Tibial artery (tissue), 4 donors: ENCODE measurements around the gene GLDN.

Experiments
- DNase-seq, 2 donors: peaks; one replicate each; pipeline ENCODE4 v3.0.0-alpha.2; 2019
- H3K27ac ChIP-seq, 2 donors: fragments of 200-600 bp; sonication (generic) in 1 of 2; 1 replicate in 1 of 2; 2 replicates in 1 of 2; pipeline ENCODE4 v1.5.1; 2018 to 2019; ENCODE audit warnings: mild to moderate bottlenecking in 1 of 2
- H3K27me3 ChIP-seq, 2 donors: fragments of 200-600 bp; sonication (generic) in 1 of 2; one replicate each; pipeline versions ENCODE4 v1.5.1 to v1.6.0; 2016 to 2019
- H3K36me3 ChIP-seq, 3 donors: fragments of 200-600 bp; sonication (generic) in 2 of 3; one replicate each; pipeline ENCODE4 v1.5.1; 2016 to 2019; ENCODE audit warnings: mild to moderate bottlenecking in 2 of 3
- H3K4me1 ChIP-seq, 4 donors: fragments of 200-600 bp; sonication (generic) in 2 of 4; 1 replicate in 3 of 4; 2 replicates in 1 of 4; pipeline ENCODE4 v1.5.1; 2016 to 2019
- H3K4me3 ChIP-seq, 2 donors: fragments of 200-600 bp; sonication (generic) in 1 of 2; 1 replicate in 1 of 2; 2 replicates in 1 of 2; pipeline ENCODE4 v1.5.1; 2018 to 2019; ENCODE audit warnings: mild to moderate bottlenecking in 2 of 2
- H3K9me3 ChIP-seq, 3 donors: fragments of 200-600 bp; sonication (generic) in 1 of 3; one replicate each; pipeline ENCODE4 v1.5.1; 2016 to 2019
- intact Hi-C: fragments of 100-400 bp; cut with DNase I; formaldehyde crosslinking; loops from one replicate; pipeline ENCODE4 v1.15.0; 2023; ENCODE audit warnings: low total_unique reads
- TF ChIP-seq, protein P1 (sequence below), 2 experiments: fragments of 200-600 bp in 1 of 2; fragments of 450-650 bp in 1 of 2; IDR thresholded peaks; one replicate each; pipeline ENCODE4 v1.5.1; 2017 to 2019; ENCODE audit warnings: antibody characterized with exemption in 2 of 2, mild to moderate bottlenecking in 1 of 2, moderate library complexity in 1 of 2

GLDN gene

GRCh38 chr15:51307325-51307724 lies 34.1 kb upstream of the GLDN start:
- no peaks in the 10 kb centered on the region for H3K36me3 ChIP-seq
- H3K27ac ChIP-seq: no peak overlapping the region
- peaks cover 0 to 30% (median under 1%) of the 10 kb centered on the region in 4 donors for H3K4me1 ChIP-seq
- DNase-seq: no peak
- TF ChIP-seq, protein P1, sequence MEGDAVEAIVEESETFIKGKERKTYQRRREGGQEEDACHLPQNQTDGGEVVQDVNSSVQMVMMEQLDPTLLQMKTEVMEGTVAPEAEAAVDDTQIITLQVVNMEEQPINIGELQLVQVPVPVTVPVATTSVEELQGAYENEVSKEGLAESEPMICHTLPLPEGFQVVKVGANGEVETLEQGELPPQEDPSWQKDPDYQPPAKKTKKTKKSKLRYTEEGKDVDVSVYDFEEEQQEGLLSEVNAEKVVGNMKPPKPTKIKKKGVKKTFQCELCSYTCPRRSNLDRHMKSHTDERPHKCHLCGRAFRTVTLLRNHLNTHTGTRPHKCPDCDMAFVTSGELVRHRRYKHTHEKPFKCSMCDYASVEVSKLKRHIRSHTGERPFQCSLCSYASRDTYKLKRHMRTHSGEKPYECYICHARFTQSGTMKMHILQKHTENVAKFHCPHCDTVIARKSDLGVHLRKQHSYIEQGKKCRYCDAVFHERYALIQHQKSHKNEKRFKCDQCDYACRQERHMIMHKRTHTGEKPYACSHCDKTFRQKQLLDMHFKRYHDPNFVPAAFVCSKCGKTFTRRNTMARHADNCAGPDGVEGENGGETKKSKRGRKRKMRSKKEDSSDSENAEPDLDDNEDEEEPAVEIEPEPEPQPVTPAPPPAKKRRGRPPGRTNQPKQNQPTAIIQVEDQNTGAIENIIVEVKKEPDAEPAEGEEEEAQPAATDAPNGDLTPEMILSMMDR (IDR thresholded peaks at IDR 0.05): no peak
- no peaks in the 10 kb centered on the region for H3K9me3 ChIP-seq
- intact Hi-C loops: no loop called here
- H3K27me3 ChIP-seq: no peaks in the 10 kb centered on the region
- no peak overlapping the region for H3K4me3 ChIP-seq

GRCh38 chr15:51307811-51308210 lies 33.6 kb upstream of the GLDN start:
- Histone ChIP-seq H3K27me3 (no peaks in the 10 kb centered on the region), H3K27ac (no peak overlapping the region), H3K36me3 (no peaks in the 10 kb centered on the region), H3K9me3 (no peaks in the 10 kb centered on the region), H3K4me3 (no peak overlapping the region), H3K4me1 (peaks cover 0 to 30% (median 2%) of the 10 kb centered on the region in 4 donors)
- TF ChIP-seq, protein P1 (IDR thresholded peaks at IDR 0.05): no peak
- intact Hi-C loops: no loop called here
- peak in 1 of 2 donors; percentile 42 for DNase-seq

- no peaks in the 10 kb centered on the region for H3K36me3 ChIP-seq
- H3K4me3 ChIP-seq: no peak overlapping the region
- peak overlapping the region; percentile 5 to 31 for H3K27ac ChIP-seq
- H3K4me1 ChIP-seq: peaks cover 0 to 30% (median 2%) of the 10 kb centered on the region in 4 donors
- DNase-seq: peak; percentile 32 to 55
- no peaks in the 10 kb centered on the region for H3K9me3 ChIP-seq
- TF ChIP-seq, protein P1 (IDR thresholded peaks at IDR 0.05): no peak
- H3K27me3 ChIP-seq: no peaks in the 10 kb centered on the region
- intact Hi-C loops: no loop called here
Observed at GRCh38 chr15:51310064-51310463, 31.4 kb upstream of the GLDN start.

DNA sequence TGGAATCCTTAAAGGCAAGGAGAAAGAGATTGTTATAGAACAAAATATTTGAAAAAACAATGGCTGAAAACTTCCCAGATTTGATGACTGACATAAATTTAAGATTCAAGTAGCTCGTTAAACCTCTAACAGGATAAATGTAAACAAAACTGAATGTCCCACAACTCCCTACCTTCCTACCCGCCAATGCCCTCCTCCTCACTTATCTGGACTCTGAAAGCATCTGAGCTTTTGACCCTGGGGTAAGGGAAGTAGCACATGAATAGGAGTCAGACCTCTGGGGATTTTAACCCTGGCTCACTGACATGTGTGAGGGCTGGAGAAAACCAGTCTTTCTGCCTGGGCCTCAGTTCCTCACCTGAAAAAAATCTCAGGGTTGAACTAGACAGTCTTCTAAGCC lies 29.9 kb upstream of the GLDN start:
- TF ChIP-seq, protein P1 (IDR thresholded peaks at IDR 0.05): no peak
- H3K27me3 ChIP-seq: no peaks in the 10 kb centered on the region
- no peaks in the 10 kb centered on the region for H3K36me3 ChIP-seq
- no peaks in the 10 kb centered on the region for H3K9me3 ChIP-seq
- no peak overlapping the region for H3K4me3 ChIP-seq
- peaks cover 0 to 30% (median 2%) of the 10 kb centered on the region in 4 donors for H3K4me1 ChIP-seq
- peak in 1 of 2 donors; percentile 13 for DNase-seq
- H3K27ac ChIP-seq: no peak overlapping the region
- intact Hi-C loops: no loop called here

- Histone ChIP-seq H3K9me3 (no peaks in the 10 kb centered on the region), H3K4me3 (no peak overlapping the region), H3K4me1 (peaks cover 0 to 30% (median 2%) of the 10 kb centered on the region in 4 donors), H3K27ac (no peak overlapping the region), H3K27me3 (no peaks in the 10 kb centered on the region), H3K36me3 (no peaks in the 10 kb centered on the region)
- TF ChIP-seq, protein P1 (IDR thresholded peaks at IDR 0.05): no peak
- DNase-seq: peak in 1 of 2 donors; percentile 21
- intact Hi-C loops: no loop called here
Observed at GRCh38 chr15:51312166-51313073, 29.0 kb upstream of the GLDN start.
